ENCODE results near the gene TRMT112. TPM values are rescaled to one million over a fixed set of nuclear protein-coding genes. Genes with fewer than 3 reads are reported as not detected.

Gene TRMT112
- total RNA-seq, 3 donors from 2014 or later (not counting 1 experiment from before 2014, with no cell fraction given) = 98.4 to 106 (median 105) TPM

- Histone ChIP-seq H3K4me3 (ENCODE audit: low read length) (no peak overlapping the region), H3K9me3 (ENCODE audit: control insufficient read depth, insufficient read depth, low read length) (no peaks in the 10 kb centered on the region), H3K27me3 (ENCODE audit: control insufficient read depth, insufficient read depth, low read length) (no peaks in the 10 kb centered on the region), H3K4me1 (ENCODE audit: control insufficient read depth, insufficient read depth, low read length) (peaks cover 37% of the 10 kb centered on the region), H3K27ac (ENCODE audit: low read length) (no peak overlapping the region), H3K36me3 (ENCODE audit: control insufficient read depth, insufficient read depth, low read length) (peaks cover 52% of the 10 kb centered on the region)
- peaks cover 18 to 50% of the 10 kb centered on the region in 2 donors for H3K4me1 Mint-ChIP-seq
- no peak for TF ChIP-seq CTCF (IDR thresholded peaks at IDR 0.05)
- no peaks in the 10 kb centered on the region for H3K27me3 Mint-ChIP-seq (ENCODE audit: low read depth in 2 of 2)
- H3K4me3 Mint-ChIP-seq = no peak overlapping the region
- no peaks in the 10 kb centered on the region for H3K9me3 Mint-ChIP-seq
- no peaks in the 10 kb centered on the region for H3K36me3 Mint-ChIP-seq
- DNase-seq (no peak), ATAC-seq (no peak)
- WGBS (ENCODE audit: insufficient coverage) = 97% methylated on average over 28 of the region's 28 CpGs
- intact Hi-C loops (cut with micrococcal nuclease) = loop anchor here (5.0 kb wide), 2 partner anchors 37 to 137 kb away; partner anchors contain the start of genes ESRRA and FERMT3
- H3K27ac Mint-ChIP-seq = no peak overlapping the region
Measured at GRCh38 chr11:64344787-64345186, 27.4 kb upstream of the TRMT112 start.

- no peak overlapping the region for H3K27ac ChIP-seq (ENCODE audit: low read length)
- DNase-seq (peak in 1 of 2 donors; percentile 29), ATAC-seq (no peak)
- peaks cover 45% of the 10 kb centered on the region for H3K4me1 ChIP-seq (ENCODE audit: control insufficient read depth, insufficient read depth, low read length)
- H3K9me3 ChIP-seq (ENCODE audit: control insufficient read depth, insufficient read depth, low read length) = no peaks in the 10 kb centered on the region
- 95% methylated on average over 18 of the region's 18 CpGs for WGBS (ENCODE audit: insufficient coverage)
- no peak overlapping the region for H3K4me3 ChIP-seq (ENCODE audit: low read length)
- H3K27me3 ChIP-seq (ENCODE audit: control insufficient read depth, insufficient read depth, low read length) = no peaks in the 10 kb centered on the region
- no peak overlapping the region for H3K4me3 Mint-ChIP-seq
- H3K4me1 Mint-ChIP-seq = peaks cover 26 to 59% of the 10 kb centered on the region in 2 donors
- no peak for TF ChIP-seq CTCF (IDR thresholded peaks at IDR 0.05)
- H3K27me3 Mint-ChIP-seq (ENCODE audit: low read depth in 2 of 2) = no peaks in the 10 kb centered on the region
- H3K36me3 Mint-ChIP-seq = no peaks in the 10 kb centered on the region
- H3K9me3 Mint-ChIP-seq = no peaks in the 10 kb centered on the region
- H3K36me3 ChIP-seq (ENCODE audit: control insufficient read depth, insufficient read depth, low read length) = peaks cover 49% of the 10 kb centered on the region
- no peak overlapping the region for H3K27ac Mint-ChIP-seq
- intact Hi-C loops (cut with micrococcal nuclease) = loop anchor here (5.0 kb wide), 2 partner anchors 37 to 137 kb away; partner anchors contain the start of genes ESRRA and FERMT3
Measured at GRCh38 chr11:64343767-64344559, 26.6 kb upstream of the TRMT112 start.

GRCh38 chr11:64342869-64343745 lies 25.7 kb upstream of the TRMT112 start:
- intact Hi-C loops (cut with micrococcal nuclease) = loop anchor here (5.0 kb wide), 2 partner anchors 36 to 136 kb away; partner anchors contain the start of genes ESRRA and FERMT3
- Mint-ChIP-seq H3K4me1 (peaks cover 28 to 63% of the 10 kb centered on the region in 2 donors), H3K27ac (peak overlapping the region in 1 of 2 donors; percentile 98), H3K27me3 (ENCODE audit: low read depth in 2 of 2) (no peaks in the 10 kb centered on the region), H3K9me3 (no peaks in the 10 kb centered on the region), H3K36me3 (no peaks in the 10 kb centered on the region), H3K4me3 (no peak overlapping the region)
- H3K27ac ChIP-seq (ENCODE audit: low read length) = no peak overlapping the region
- H3K36me3 ChIP-seq (ENCODE audit: control insufficient read depth, insufficient read depth, low read length) = peaks cover 49% of the 10 kb centered on the region
- ATAC-seq (peak in 1 of 3 donors; percentile 2), DNase-seq (peak in 1 of 2 donors; percentile 14)
- no peaks in the 10 kb centered on the region for H3K9me3 ChIP-seq (ENCODE audit: control insufficient read depth, insufficient read depth, low read length)
- WGBS (ENCODE audit: insufficient coverage) = 84% methylated on average over 28 of the region's 29 CpGs
- no peaks in the 10 kb centered on the region for H3K27me3 ChIP-seq (ENCODE audit: control insufficient read depth, insufficient read depth, low read length)
- no peak for TF ChIP-seq CTCF (IDR thresholded peaks at IDR 0.05)
- no peak overlapping the region for H3K4me3 ChIP-seq (ENCODE audit: low read length)
- peaks cover 48% of the 10 kb centered on the region for H3K4me1 ChIP-seq (ENCODE audit: control insufficient read depth, insufficient read depth, low read length)
